IMR-90 (cell line): ENCODE data around the gene BMP4. TPM values are rescaled to one million over a fixed set of nuclear protein-coding genes. Genes with fewer than 3 reads are reported as not detected.
A peak's percentile ranks its signal among the peaks of the same experiment; 100 is the strongest.

ENCODE experiments used
- ATAC-seq: fragments of 200-7000 bp; cut with Tn5 transposase; 2 replicates; pipeline ENCODE4 v1.9.1; 2020; ENCODE audit warnings: low read depth, mild to moderate bottlenecking, moderate library complexity
- BruUV-seq: library from RNA; stranded (reverse); fragments of 400-500 nt; replicated peaks from 2 replicates; lab custom pipeline; 2021; lab: Mats Ljungman, UMichigan
- CTCF ChIA-PET: fragments of 300-600 bp; formaldehyde crosslinking; extraction: SDS; loops from one replicate; lab custom pipeline; 2021; ENCODE audit warnings: antibody characterized with exemption; lab: Yijun Ruan, JAX
- POLR2A ChIA-PET: fragments of 300-600 bp; sonication (Branson Sonifier 250); formaldehyde crosslinking; loops from one replicate; lab custom pipeline; 2022; ENCODE audit warnings: antibody characterized with exemption; ENCODE audit not compliant: unreplicated experiment; lab: Charles Lee
- DNase-seq: peaks from one replicate; pipeline ENCODE4 v3.0.0; 2013
- H2AFZ ChIP-seq: replicated peaks from 2 replicates; pipeline ENCODE3; 2013; ENCODE audit warnings: low read length, mild to moderate bottlenecking; ENCODE audit not compliant: poor library complexity
- H2AK5ac ChIP-seq: 2 replicates; pipeline ENCODE4 v1.6.1; 2013; ENCODE audit warnings: low read depth, low read length, inconsistent platforms
- H2AK9ac ChIP-seq: replicated peaks from 2 replicates; pipeline ENCODE3; 2013; ENCODE audit warnings: mild to moderate bottlenecking, low read depth, low read length, moderate library complexity; ENCODE audit not compliant: poor library complexity
- H2BK120ac ChIP-seq: 2 replicates; pipeline ENCODE4 v1.6.1; 2013; ENCODE audit warnings: low read depth, low read length, inconsistent platforms
- H2BK15ac ChIP-seq: 3 replicates; pipeline ENCODE4 v1.6.1; 2013; ENCODE audit warnings: low read depth, low read length, inconsistent platforms
- H2BK20ac ChIP-seq: 2 replicates; pipeline ENCODE4 v1.6.1; 2013; ENCODE audit warnings: low read depth, mild to moderate bottlenecking, inconsistent platforms, low read length, moderate library complexity
- H2BK5ac ChIP-seq: 2 replicates; pipeline ENCODE4 v1.6.1; 2013; ENCODE audit warnings: mild to moderate bottlenecking, low read depth, low read length, inconsistent platforms; ENCODE audit not compliant: poor library complexity, severe bottlenecking
- H3K14ac ChIP-seq: replicated peaks from 2 replicates; pipeline ENCODE4 v1.6.1; 2013; ENCODE audit warnings: low read depth, low read length, inconsistent platforms
- H3K18ac ChIP-seq: 2 replicates; pipeline ENCODE4 v1.6.1; 2013; ENCODE audit warnings: low read depth, low read length, control low read depth
- H3K23ac ChIP-seq: 2 replicates; pipeline ENCODE4 v1.6.1; 2013; ENCODE audit warnings: low read depth, low read length, inconsistent platforms
- H3K27ac ChIP-seq: 2 replicates; pipeline ENCODE4 v1.5.1; 2013; ENCODE audit warnings: mild to moderate bottlenecking, control low read depth, low read length; ENCODE audit not compliant: insufficient read depth
- H3K27me3 ChIP-seq: 2 replicates; pipeline ENCODE4 v1.6.1; 2013; ENCODE audit warnings: low read length; ENCODE audit not compliant: control insufficient read depth, insufficient read depth
- H3K36me3 ChIP-seq: 2 replicates; pipeline ENCODE4 v1.6.1; 2013; ENCODE audit warnings: low read length, mixed read lengths; ENCODE audit not compliant: control insufficient read depth, insufficient read depth
- H3K4ac ChIP-seq: 2 replicates; pipeline ENCODE4 v1.6.1; 2013; ENCODE audit warnings: low read depth, low read length, inconsistent platforms
- H3K4me1 ChIP-seq: 2 replicates; pipeline ENCODE4 v1.6.1; 2013; ENCODE audit warnings: low read length, mixed read lengths; ENCODE audit not compliant: control insufficient read depth, insufficient read depth
- H3K4me2 ChIP-seq: 2 replicates; pipeline ENCODE4 v1.6.1; 2013; ENCODE audit warnings: low read depth, mild to moderate bottlenecking, control low read depth, low read length, moderate library complexity
- H3K4me3 ChIP-seq: 2 replicates; pipeline ENCODE4 v1.5.1; 2013; ENCODE audit warnings: low read depth, mild to moderate bottlenecking, control low read depth, low read length, moderate library complexity; ENCODE audit not compliant: insufficient read depth
- H3K56ac ChIP-seq: 2 replicates; pipeline ENCODE4 v1.6.1; 2013; ENCODE audit warnings: low read length, inconsistent platforms; ENCODE audit not compliant: insufficient read depth; ENCODE audit errors: extremely low read depth
- H3K79me1 ChIP-seq, 2 experiments: 2 replicates each; pipeline ENCODE4 v1.6.1; 2013; ENCODE audit warnings: low read length in 2 of 2, inconsistent platforms in 1 of 2, low read depth in 1 of 2
- H3K9ac ChIP-seq: 2 replicates; pipeline ENCODE4 v1.6.1; 2013; ENCODE audit warnings: low read depth, low read length, control low read depth
- H3K9me1 ChIP-seq: 2 replicates; pipeline ENCODE4 v1.6.1; 2013; ENCODE audit warnings: low read length, inconsistent platforms; ENCODE audit not compliant: insufficient read depth
- H3K9me3 ChIP-seq: 2 replicates; pipeline ENCODE4 v1.6.1; 2013; ENCODE audit warnings: low read length; ENCODE audit not compliant: control insufficient read depth, insufficient read depth
- H4K20me1 ChIP-seq: 2 replicates; pipeline ENCODE4 v1.6.1; 2013; ENCODE audit warnings: low read length, inconsistent platforms; ENCODE audit not compliant: insufficient read depth
- H4K5ac ChIP-seq: 2 replicates; pipeline ENCODE4 v1.6.1; 2013; ENCODE audit warnings: mild to moderate bottlenecking, low read depth, low read length, control low read depth
- H4K8ac ChIP-seq, 2 experiments: 2 replicates each; pipeline ENCODE4 v1.6.1; 2013; ENCODE audit warnings: low read depth in 2 of 2, low read length in 2 of 2, control low read depth in 1 of 2, inconsistent platforms in 1 of 2
- H4K91ac ChIP-seq: 2 replicates; pipeline ENCODE4 v1.6.1; 2013; ENCODE audit warnings: low read depth, low read length, inconsistent platforms; ENCODE audit not compliant: insufficient read depth
- BHLHE40 ChIP-seq: fragments of 150-350 bp; IDR thresholded peaks from 2 replicates; pipeline ENCODE4 v1.6.1; 2016; ENCODE audit warnings: mild to moderate bottlenecking, low read depth, low read length
- CEBPB ChIP-seq: IDR thresholded peaks from 2 replicates; pipeline ENCODE4 v1.6.1; 2012; ENCODE audit warnings: low read depth, low read length, improper control_type of control experiment
- CHD1 ChIP-seq: IDR thresholded peaks from 2 replicates; pipeline ENCODE4 v1.6.1; 2012; ENCODE audit warnings: low read depth, low read length, improper control_type of control experiment
- CTCF ChIP-seq: conservative IDR thresholded peaks from 2 replicates; pipeline ENCODE4 v1.5.1; 2012; ENCODE audit warnings: mild to moderate bottlenecking, low read depth, low read length, improper control_type of control experiment
- ELK1 ChIP-seq: fragments of 150-350 bp; IDR thresholded peaks from 2 replicates; pipeline ENCODE4 v1.6.1; 2016; ENCODE audit warnings: low read depth, mild to moderate bottlenecking, low read length, moderate library complexity, borderline replicate concordance
- FOS ChIP-seq: fragments of 150-350 bp; IDR thresholded peaks from 2 replicates; pipeline ENCODE4 v1.6.1; 2016; ENCODE audit warnings: low read depth, low read length
- MAFK ChIP-seq: IDR thresholded peaks from 2 replicates; pipeline ENCODE4 v1.6.1; 2012; ENCODE audit warnings: low read depth, low read length, improper control_type of control experiment
- MAZ ChIP-seq: IDR thresholded peaks from 2 replicates; pipeline ENCODE4 v1.6.1; 2012; ENCODE audit warnings: low read depth, mild to moderate bottlenecking, low read length, improper control_type of control experiment, moderate library complexity, borderline replicate concordance
- MXI1 ChIP-seq: IDR thresholded peaks from 2 replicates; pipeline ENCODE4 v1.6.1; 2012; ENCODE audit warnings: low read depth, mild to moderate bottlenecking, low read length, moderate library complexity, borderline replicate concordance
- NFE2L2 ChIP-seq: fragments of 150-350 bp; IDR thresholded peaks from 2 replicates; pipeline ENCODE4 v1.6.1; 2016; ENCODE audit warnings: low read depth, mild to moderate bottlenecking, low read length
- RAD21 ChIP-seq: IDR thresholded peaks from 2 replicates; pipeline ENCODE4 v1.6.1; 2012; ENCODE audit warnings: low read length, improper control_type of control experiment
- RCOR1 ChIP-seq: IDR thresholded peaks from 2 replicates; pipeline ENCODE4 v1.6.1; 2012; ENCODE audit warnings: mild to moderate bottlenecking, low read length, improper control_type of control experiment; ENCODE audit not compliant: insufficient replicate concordance
- RFX5 ChIP-seq: IDR thresholded peaks from 2 replicates; pipeline ENCODE4 v1.8.0; 2012; ENCODE audit warnings: low read depth, mild to moderate bottlenecking, low read length, moderate library complexity
- SMC3 ChIP-seq: fragments of 150-350 bp; IDR thresholded peaks from 2 replicates; pipeline ENCODE4 v1.6.1; 2016; ENCODE audit warnings: low read depth, mild to moderate bottlenecking, antibody characterized with exemption, low read length, moderate library complexity
- USF2 ChIP-seq: fragments of 150-350 bp; IDR thresholded peaks from 2 replicates; pipeline ENCODE4 v1.6.1; 2017; ENCODE audit warnings: mild to moderate bottlenecking, antibody characterized with exemption, low read length, low read depth
- WGBS, 2 experiments: methylation state at CpG; one replicate each; pipeline versions ENCODE4 v1.1.5 to v1.1.7; 2013; ENCODE audit warnings: missing lambda C conversion rate in 2 of 2; ENCODE audit not compliant: insufficient read length in 1 of 2; ENCODE audit errors: extremely low coverage in 2 of 2; 5-methylcytosine and 5-hydroxymethylcytosine counted together
- dilution Hi-C: fragments of 300-500 bp; cut with HindIII; formaldehyde crosslinking; loops from one replicate; pipeline ENCODE4 v1.14.3; 2018; ENCODE audit warnings: low sequenced_read_pairs; ENCODE audit not compliant: unreplicated experiment
- in situ Hi-C: fragments of 300-500 bp; cut with MboI; formaldehyde crosslinking; loops from 3 replicates; pipeline ENCODE4 v1.14.3; 2019; ENCODE audit warnings: low sequenced_read_pairs, inconsistent platforms, mixed read lengths
- intact Hi-C: fragments of 100-400 bp; cut with micrococcal nuclease; formaldehyde crosslinking; loops from 2 replicates; pipeline ENCODE4 v1.10.0; 2022
- polyA plus RNA-seq, 3 experiments: library from polyadenylated mRNA; depleted of rRNA; stranded (reverse); fragments of >200 nt; gene quantifications; 2 replicates each; pipeline ENCODE4 v1.2.3, GENCODE V29; 2012; ENCODE audit warnings: low replicate concordance in 1 of 3
- total RNA-seq: library from RNA; depleted of rRNA; stranded (reverse); fragments of >200 nt; gene quantifications from 2 replicates; pipeline ENCODE4 v1.2.3, GENCODE V29; 2012

The BMP4 gene
- total and polyA plus RNA-seq, 2 of the 4 experiments (the other 2 are of a cell fraction) = 3.4 to 4.2 TPM

GRCh38 chr14:53962953-53963319, 6.3 kb upstream of the BMP4 start:
- no peak for ATAC-seq
- H3K23ac ChIP-seq = no peak overlapping the region
- intact Hi-C loops = no loop called here
- no peak overlapping the region for H3K56ac ChIP-seq
- no peak overlapping the region for H4K8ac ChIP-seq
- H2AFZ ChIP-seq = peak overlapping the region; percentile 16
- no peak overlapping the region; the same call in 1 of the 2 replicates for H3K4me2 ChIP-seq
- H2BK120ac ChIP-seq = no peak overlapping the region
- WGBS, 2 experiments = 58% methylated on average over 2 of the region's 6 CpGs; no CpG with 5 or more reads in 1 of the 2 experiments
- H4K91ac ChIP-seq = no peak overlapping the region
- H4K20me1 ChIP-seq = no peaks in the 10 kb centered on the region
- no peak overlapping the region for H3K18ac ChIP-seq
- no TSS peak for BruUV-seq
- H3K4ac ChIP-seq = no peak overlapping the region
- no peak overlapping the region for H2BK5ac ChIP-seq
- TF ChIP-seq FOS (no peak), ELK1 (no peak), CEBPB (no peak), RCOR1 (no peak), MAFK (no peak), CTCF (no peak), NFE2L2 (no peak), BHLHE40 (no peak), MXI1 (no peak), RFX5 (no peak), USF2 (no peak), MAZ (no peak), SMC3 (no peak), CHD1 (no peak), RAD21 (no peak)
- no peak overlapping the region for H2BK15ac ChIP-seq
- POLR2A ChIA-PET = no interaction called here
- H3K9ac ChIP-seq = no peak overlapping the region
- no peak overlapping the region for H2AK5ac ChIP-seq
- no peak overlapping the region for H3K4me3 ChIP-seq
- H3K36me3 ChIP-seq = no peaks in the 10 kb centered on the region
- CTCF ChIA-PET = interaction anchor here (0.6 to 1.0 kb wide), 2 partner anchors 80 to 637 kb away, joined by 3 read pairs; no protein-coding TSS in a partner anchor
- no peaks in the 10 kb centered on the region for H3K9me1 ChIP-seq
- no peak overlapping the region for H2AK9ac ChIP-seq
- H4K5ac ChIP-seq = no peak overlapping the region
- no peak for DNase-seq
- H2BK20ac ChIP-seq = no peak overlapping the region
- no peaks in the 10 kb centered on the region; the same call in 1 of the 2 replicates for H3K4me1 ChIP-seq
- in situ Hi-C loops = no loop called here
- no peaks in the 10 kb centered on the region for H3K79me1 ChIP-seq
- H3K9me3 ChIP-seq = no peaks in the 10 kb centered on the region
- no peak overlapping the region for H3K27ac ChIP-seq
- dilution Hi-C loops = no loop called here
- peaks cover 40% of the 10 kb centered on the region for H3K27me3 ChIP-seq
- H3K14ac ChIP-seq = no peak overlapping the region
